CMK (cell line): Measurements from ENCODE around the gene OLFM1.

Experiments
- DNase-seq: peaks from one replicate; pipeline ENCODE4 v3.0.0-alpha.2; 2010; ENCODE audit warnings: low read depth

Gene OLFM1

GRCh38 chr9:135090081-135090480 is 2.6 kb downstream of the OLFM1 start:
- DNase-seq: no peak

GRCh38 chr9:135090547-135090946 is 3.1 kb downstream of the OLFM1 start:
- no peak for DNase-seq

- no peak for DNase-seq
Measured at GRCh38 chr9:135091545-135091944, 4.1 kb downstream of the OLFM1 start.

- DNase-seq: no peak
Measured at GRCh38 chr9:135093111-135093510, 5.6 kb downstream of the OLFM1 start.

- no peak for DNase-seq
Measured at GRCh38 chr9:135093911-135094584, 6.6 kb downstream of the OLFM1 start.

GRCh38 chr9:135095470-135096407 is 8.3 kb downstream of the OLFM1 start:
- DNase-seq: no peak

- no peak for DNase-seq
Measured at GRCh38 chr9:135096408-135096895, 9.0 kb downstream of the OLFM1 start.

GRCh38 chr9:135098400-135099105 is 11.1 kb downstream of the OLFM1 start:
- no peak for DNase-seq

GRCh38 chr9:135099574-135099973 is 12.1 kb downstream of the OLFM1 start:
- no peak for DNase-seq

GRCh38 chr9:135100241-135100681 is 12.8 kb downstream of the OLFM1 start:
- DNase-seq: no peak

- DNase-seq: no peak
Measured at GRCh38 chr9:135100725-135101410, 13.4 kb downstream of the OLFM1 start.

GRCh38 chr9:135101486-135101885 is 14.0 kb downstream of the OLFM1 start:
- no peak for DNase-seq

- DNase-seq: no peak
Measured at GRCh38 chr9:135101926-135102325, 14.5 kb downstream of the OLFM1 start.

GRCh38 chr9:135102331-135102730 is 14.9 kb downstream of the OLFM1 start:
- no peak for DNase-seq

- no peak for DNase-seq
Measured at GRCh38 chr9:135103001-135103446, 15.6 kb downstream of the OLFM1 start.

GRCh38 chr9:135103931-135104639 is 16.6 kb downstream of the OLFM1 start:
- DNase-seq: no peak

GRCh38 chr9:135104761-135105160 is 17.3 kb downstream of the OLFM1 start:
- no peak for DNase-seq

GRCh38 chr9:135105211-135105745 is 17.8 kb downstream of the OLFM1 start:
- no peak for DNase-seq

GRCh38 chr9:135105938-135106491 is 18.5 kb downstream of the OLFM1 start:
- DNase-seq: no peak

- no peak for DNase-seq
Measured at GRCh38 chr9:135106551-135107270, 19.2 kb downstream of the OLFM1 start.
